H1 (cell line): Measurements from ENCODE around the gene UVSSA. TPM values are rescaled to one million over a fixed set of nuclear protein-coding genes. Genes with fewer than 3 reads are reported as not detected.

Experiments
- CTCF ChIA-PET: fragments of 300-600 bp; sonication (Branson Sonifier 250); formaldehyde crosslinking; loops from one replicate; lab custom pipeline; 2021; ENCODE audit not compliant: partially characterized antibody; lab: Charles Lee
- POLR2A ChIA-PET: fragments of 300-600 bp; sonication (Branson Sonifier 250); formaldehyde crosslinking; loops from one replicate; lab custom pipeline; 2021; ENCODE audit warnings: inconsistent platforms; ENCODE audit not compliant: partially characterized antibody; lab: Charles Lee
- DNase-seq, 2 experiments: peaks; one replicate each; pipeline versions ENCODE4 v3.0.0 to v3.0.0-alpha.2; 2010 to 2022; ENCODE audit warnings: low spot score in 2 of 2, low read depth in 1 of 2, mixed read lengths in 1 of 2
- FAIRE-seq: peaks from 2 replicates; lab custom pipeline; 2011; peaks lifted over from hg19 to GRCh38; lab: Jason Lieb, UNC
- H2AFZ ChIP-seq: 2 replicates; pipeline ENCODE4 v1.8.1; 2012; ENCODE audit warnings: low read length, inconsistent platforms
- H2AK5ac ChIP-seq: 2 replicates; pipeline ENCODE4 v1.6.1; 2013; ENCODE audit warnings: low read depth, low read length
- H2BK120ac ChIP-seq: replicated peaks from 2 replicates; pipeline ENCODE3; 2013; ENCODE audit warnings: low read depth, low read length, inconsistent platforms
- H2BK12ac ChIP-seq: 2 replicates; pipeline ENCODE4 v1.6.1; 2013; ENCODE audit warnings: low read depth, low read length
- H2BK15ac ChIP-seq: 2 replicates; pipeline ENCODE4 v1.6.1; 2013; ENCODE audit warnings: low read length
- H2BK20ac ChIP-seq: 2 replicates; pipeline ENCODE4 v1.6.1; 2013; ENCODE audit warnings: low read length
- H2BK5ac ChIP-seq: 2 replicates; pipeline ENCODE4 v1.6.1; 2013; ENCODE audit warnings: low read depth, low read length
- H3K14ac ChIP-seq: 2 replicates; pipeline ENCODE4 v1.6.1; 2013; ENCODE audit warnings: inconsistent platforms; ENCODE audit not compliant: insufficient read length
- H3K18ac ChIP-seq: 2 replicates; pipeline ENCODE4 v1.6.1; 2013; ENCODE audit warnings: low read length; ENCODE audit errors: extremely low read depth
- H3K23ac ChIP-seq: 2 replicates; pipeline ENCODE4 v1.6.1; 2013; ENCODE audit warnings: inconsistent platforms; ENCODE audit not compliant: insufficient read length
- H3K23me2 ChIP-seq: 2 replicates; pipeline ENCODE4 v1.6.1; 2013; ENCODE audit warnings: low read depth, low read length
- H3K27ac ChIP-seq: 2 replicates; pipeline ENCODE4 v1.6.1; 2011; ENCODE audit warnings: low read depth, low read length, inconsistent platforms
- H3K27me3 ChIP-seq, 4 experiments: replicated peaks in 1 of 4; 1 replicate in 1 of 4; 2 replicates in 3 of 4; pipeline versions ENCODE4 v1.6.1 to v1.8.1; 2011 to 2013; ENCODE audit warnings: low read length in 3 of 4, mild to moderate bottlenecking in 3 of 4, inconsistent platforms in 2 of 4, mixed read lengths in 2 of 4, moderate library complexity in 1 of 4; ENCODE audit not compliant: control insufficient read depth in 3 of 4, insufficient read depth in 3 of 4; ENCODE audit errors: extremely low read depth in 1 of 4
- H3K36me3 ChIP-seq, 4 experiments: 2 replicates each; pipeline versions ENCODE4 v1.6.1 to v1.8.1; 2011 to 2013; ENCODE audit warnings: mild to moderate bottlenecking in 4 of 4, low read length in 3 of 4, moderate library complexity in 2 of 4, control low read depth in 1 of 4, inconsistent platforms in 1 of 4; ENCODE audit not compliant: insufficient read depth in 4 of 4, control insufficient read depth in 2 of 4
- H3K4ac ChIP-seq: replicated peaks from 2 replicates; pipeline ENCODE3; 2013; ENCODE audit warnings: low read length, low read depth, mixed read lengths, inconsistent platforms; ENCODE audit not compliant: insufficient read length
- H3K4me1 ChIP-seq, 4 experiments: replicated peaks in 1 of 4; 1 replicate in 1 of 4; 2 replicates in 3 of 4; pipeline versions ENCODE4 v1.6.1 to v1.8.1; 2011 to 2013; ENCODE audit warnings: low read length in 3 of 4, inconsistent platforms in 2 of 4, mixed read lengths in 1 of 4; ENCODE audit not compliant: insufficient read depth in 4 of 4, control insufficient read depth in 3 of 4
- H3K4me2 ChIP-seq, 2 experiments: 2 replicates each; pipeline versions ENCODE4 v1.6.1 to v1.8.1; 2011 to 2013; ENCODE audit warnings: low read depth in 2 of 2, low read length in 2 of 2, control low read depth in 1 of 2, inconsistent platforms in 1 of 2, mild to moderate bottlenecking in 1 of 2; ENCODE audit not compliant: insufficient read depth in 1 of 2
- H3K4me3 ChIP-seq, 4 experiments: fragments of 200-600, 300-600 bp in 1 of 4; sonication (generic), shearing (Covaris generic), sonication (Bioruptor Twin) in 1 of 4; 2 replicates each; pipeline versions ENCODE4 v1.5.1 to v1.8.1; 2011 to 2016; ENCODE audit warnings: low read length in 4 of 4, low read depth in 3 of 4, control low read depth in 2 of 4, inconsistent platforms in 2 of 4, mild to moderate bottlenecking in 2 of 4, mixed read lengths in 1 of 4, moderate library complexity in 1 of 4; ENCODE audit not compliant: insufficient read depth in 2 of 4; ENCODE audit errors: extremely low read depth in 1 of 4
- H3K56ac ChIP-seq: replicated peaks from 2 replicates; pipeline ENCODE3; 2013; ENCODE audit warnings: low read depth, mild to moderate bottlenecking, mixed read lengths, low read length, inconsistent platforms; ENCODE audit not compliant: insufficient read length
- H3K79me1 ChIP-seq: 2 replicates; pipeline ENCODE4 v1.6.1; 2013; ENCODE audit warnings: low read depth, low read length, control low read depth
- H3K79me2 ChIP-seq, 2 experiments: 2 replicates each; pipeline versions ENCODE4 v1.6.1 to v1.8.1; 2012 to 2013; ENCODE audit warnings: low read length in 2 of 2, mild to moderate bottlenecking in 2 of 2, inconsistent platforms in 1 of 2; ENCODE audit not compliant: insufficient read depth in 2 of 2, control insufficient read depth in 1 of 2
- H3K9ac ChIP-seq, 4 experiments: replicated peaks in 1 of 4; 1 replicate in 1 of 4; 2 replicates in 3 of 4; pipeline versions ENCODE4 v1.6.1 to v1.8.1; 2011 to 2013; ENCODE audit warnings: low read depth in 3 of 4, low read length in 3 of 4, control low read depth in 2 of 4, mild to moderate bottlenecking in 2 of 4, moderate library complexity in 2 of 4, inconsistent platforms in 1 of 4; ENCODE audit errors: extremely low read depth in 1 of 4
- H3K9me3 ChIP-seq, 2 experiments: 2 replicates each; pipeline versions ENCODE4 v1.6.1 to v1.8.1; 2012 to 2013; ENCODE audit warnings: mild to moderate bottlenecking in 2 of 2, moderate library complexity in 2 of 2, control low read depth in 1 of 2, inconsistent platforms in 1 of 2, low read depth in 1 of 2, low read length in 1 of 2, mixed read lengths in 1 of 2; ENCODE audit not compliant: insufficient read depth in 2 of 2
- H4K20me1 ChIP-seq, 2 experiments: replicated peaks in 1 of 2; 2 replicates each; pipeline versions ENCODE3 to v1.8.1; 2011 to 2013; ENCODE audit warnings: inconsistent platforms in 2 of 2, low read length in 2 of 2, mild to moderate bottlenecking in 1 of 2; ENCODE audit not compliant: insufficient read depth in 2 of 2, control insufficient read depth in 1 of 2
- H4K5ac ChIP-seq: 2 replicates; pipeline ENCODE4 v1.6.1; 2013; ENCODE audit warnings: low read length, low read depth, mixed read lengths, inconsistent platforms; ENCODE audit not compliant: insufficient read length
- H4K8ac ChIP-seq: 2 replicates; pipeline ENCODE4 v1.8.0; 2013; ENCODE audit warnings: mild to moderate bottlenecking, moderate library complexity, low read length, inconsistent platforms; ENCODE audit not compliant: insufficient read depth; ENCODE audit errors: extremely low read depth
- H4K91ac ChIP-seq: replicated peaks from 2 replicates; pipeline ENCODE3; 2013; ENCODE audit warnings: low read length, mixed read lengths, inconsistent platforms; ENCODE audit not compliant: insufficient read length
- BCL11A ChIP-seq, 2 experiments: IDR thresholded peaks; one replicate each; pipeline ENCODE4 v1.6.1; 2011; ENCODE audit warnings: low read depth in 2 of 2, low read length in 2 of 2, mild to moderate bottlenecking in 2 of 2
- CTBP2 ChIP-seq: IDR thresholded peaks from 2 replicates; pipeline ENCODE4 v1.7.0; 2011; ENCODE audit warnings: borderline replicate concordance, mild to moderate bottlenecking, moderate library complexity, mixed read lengths, low read length; ENCODE audit not compliant: insufficient read depth, insufficient read length
- GTF2F1 ChIP-seq: IDR thresholded peaks from 2 replicates; pipeline ENCODE4 v1.6.1; 2012; ENCODE audit warnings: low read depth, low read length, improper control_type of control experiment, borderline replicate concordance
- JUN ChIP-seq: IDR thresholded peaks from 2 replicates; pipeline ENCODE4 v1.6.1; 2011; ENCODE audit warnings: low read depth, mild to moderate bottlenecking, improper control_type of control experiment, low read length
- NRF1 ChIP-seq: IDR thresholded peaks from 2 replicates; pipeline ENCODE4 v1.6.1; 2011; ENCODE audit warnings: mild to moderate bottlenecking, low read depth, low read length, improper control_type of control experiment
- PHF8 ChIP-seq: fragments of 200-600 bp; sonication (generic); conservative IDR thresholded peaks from 2 replicates; pipeline ENCODE4 v1.7.1; 2012; ENCODE audit warnings: low read depth, mild to moderate bottlenecking, inconsistent platforms, low read length, moderate library complexity
- whole genome bisulfite sequencing, 2 experiments: shearing (Covaris generic) in 1 of 2; methylation state at CpG; one replicate each; pipeline versions ENCODE4 v1.1.6 to v1.1.7; 2013 to 2015; ENCODE audit warnings: low lambda C conversion rate in 2 of 2, mixed read lengths in 2 of 2, inconsistent platforms in 1 of 2, low coverage in 1 of 2, missing lambda C conversion rate in 1 of 2; ENCODE audit not compliant: insufficient replicate concordance in 2 of 2, insufficient coverage in 1 of 2, insufficient read length in 1 of 2; ENCODE audit errors: extremely low coverage in 1 of 2, missing lambda C conversion rate in 1 of 2; 5-methylcytosine and 5-hydroxymethylcytosine counted together
- polyA plus RNA-seq, 7 experiments: library from polyadenylated mRNA; depleted of rRNA in 3 of 7; stranded (reverse) in 5 of 7; unstranded in 2 of 7; fragments of >200 nt in 5 of 7; fragments of 200-250 nt in 2 of 7; gene quantifications; 1 replicate in 5 of 7; 2 replicates in 1 of 7; 4 replicates in 1 of 7; pipeline versions ENCODE4 v1.2.1 to v1.2.3, GENCODE V29; 2011 to 2013; ENCODE audit warnings: missing spikeins in 2 of 7, mixed read lengths in 2 of 7
- total RNA-seq: library from RNA; stranded (reverse); fragmentation: NEBNext Ultra II Directional; extraction: Animal tissue kit (Norgen Biotek cat#: 25700); gene quantifications from 2 replicates; pipeline ENCODE4 v1.2.1, GENCODE V29; 2021

Gene UVSSA
- total and polyA plus RNA-seq, 2 of the 8 experiments (the other 6 are each of a cell fraction or from before 2014, with no cell fraction given), result 14.5 to 19.4 TPM

GRCh38 chr4:1379801-1380331 is 32.9 kb downstream of the UVSSA start:
- Histone ChIP-seq H4K91ac (no peak overlapping the region), H3K4me1 (no peaks in the 10 kb centered on the region), H3K9ac (no peak overlapping the region), H3K18ac (no peak overlapping the region), H3K4me3 (no peak overlapping the region), H2AFZ (no peak overlapping the region), H3K79me2 (no peaks in the 10 kb centered on the region), H3K79me1 (no peaks in the 10 kb centered on the region), H2BK20ac (no peak overlapping the region), H3K4ac (no peak overlapping the region), H3K23ac (no peak overlapping the region)
- POLR2A ChIA-PET, result no interaction called here
- TF ChIP-seq JUN (no peak), CTBP2 (no peak), BCL11A (IDR thresholded peaks at IDR 0.05; ENCODE audit: low read depth in 2 of 2, low read length in 2 of 2) (no peak), GTF2F1 (no peak), PHF8 (no peak), NRF1 (no peak)
- TF ChIP-seq, all 59 proteins: peak for 0
- Histone ChIP-seq H3K56ac (no peak overlapping the region), H3K27me3 (no peaks in the 10 kb centered on the region), H3K14ac (no peak overlapping the region), H3K23me2 (no peaks in the 10 kb centered on the region), H2AK5ac (no peak overlapping the region), H2BK12ac (no peak overlapping the region), H2BK15ac (no peak overlapping the region), H3K4me2 (no peak overlapping the region), H2BK120ac (no peak overlapping the region), H2BK5ac (no peak overlapping the region; the same call in 1 of the 2 replicates), H4K5ac (no peak overlapping the region), H3K36me3 (peaks cover 0 to 2% (median 0%) of the 10 kb centered on the region in 4 experiments; a peak in 2 of 8 replicates), H3K27ac (no peak overlapping the region), H4K20me1 (peaks cover 0 to 9% of the 10 kb centered on the region in 2 experiments), H4K8ac (no peak overlapping the region; the same call in 1 of the 2 replicates), H3K9me3 (no peaks in the 10 kb centered on the region)
- no peak for FAIRE-seq
- WGBS, 2 experiments, result 93% methylated on average over 26 of the region's 31 CpGs; no CpG with 5 or more reads in 1 of the 2 experiments
- CTCF ChIA-PET, result no interaction called here
- no peak for DNase-seq
